DOHH2 (cell line): ENCODE results near the gene VSIR.

ENCODE experiments used
- EZH2phosphoT487 ChIP-seq: fragments of 200-600 bp; sonication (generic); IDR thresholded peaks from 2 replicates; pipeline ENCODE4 v1.6.1; 2017; ENCODE audit warnings: borderline replicate concordance, mild to moderate bottlenecking, antibody characterized with exemption, low read length, moderate library complexity, mixed read lengths
- TF ChIP-seq, protein P1 (sequence below): fragments of 200-600 bp; sonication (generic); IDR thresholded peaks from one replicate; pipeline ENCODE4 v1.5.1; 2014; ENCODE audit warnings: antibody characterized with exemption, mild to moderate bottlenecking, low read depth, low read length; ENCODE audit not compliant: poor library complexity, severe bottlenecking

DNA sequence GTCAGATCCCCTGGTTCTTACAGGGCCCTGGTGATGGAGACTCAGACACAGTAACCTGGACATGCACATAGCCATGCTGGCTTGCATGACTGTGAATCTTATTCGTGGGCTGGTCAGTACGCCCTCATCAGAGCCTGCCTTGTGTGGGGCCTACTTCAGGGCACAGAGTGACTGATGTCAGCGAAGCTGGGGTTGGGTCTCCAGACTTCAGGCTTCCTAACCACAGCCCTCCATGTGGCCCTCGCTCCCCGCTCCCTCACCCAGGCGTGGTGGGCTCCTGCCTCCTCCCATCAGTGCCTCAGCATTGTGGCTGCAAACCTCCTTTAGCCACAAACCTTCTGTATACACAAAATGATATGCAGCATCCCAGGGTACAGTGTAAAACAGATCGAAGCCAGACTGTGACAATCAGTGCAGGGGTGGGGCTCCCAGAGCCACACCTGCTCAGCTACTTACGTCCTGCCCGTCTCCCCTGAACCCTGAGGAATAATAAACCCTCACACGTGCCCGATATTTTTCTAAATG, 46.7 kb downstream of the VSIR start:
- TF ChIP-seq, protein P1, sequence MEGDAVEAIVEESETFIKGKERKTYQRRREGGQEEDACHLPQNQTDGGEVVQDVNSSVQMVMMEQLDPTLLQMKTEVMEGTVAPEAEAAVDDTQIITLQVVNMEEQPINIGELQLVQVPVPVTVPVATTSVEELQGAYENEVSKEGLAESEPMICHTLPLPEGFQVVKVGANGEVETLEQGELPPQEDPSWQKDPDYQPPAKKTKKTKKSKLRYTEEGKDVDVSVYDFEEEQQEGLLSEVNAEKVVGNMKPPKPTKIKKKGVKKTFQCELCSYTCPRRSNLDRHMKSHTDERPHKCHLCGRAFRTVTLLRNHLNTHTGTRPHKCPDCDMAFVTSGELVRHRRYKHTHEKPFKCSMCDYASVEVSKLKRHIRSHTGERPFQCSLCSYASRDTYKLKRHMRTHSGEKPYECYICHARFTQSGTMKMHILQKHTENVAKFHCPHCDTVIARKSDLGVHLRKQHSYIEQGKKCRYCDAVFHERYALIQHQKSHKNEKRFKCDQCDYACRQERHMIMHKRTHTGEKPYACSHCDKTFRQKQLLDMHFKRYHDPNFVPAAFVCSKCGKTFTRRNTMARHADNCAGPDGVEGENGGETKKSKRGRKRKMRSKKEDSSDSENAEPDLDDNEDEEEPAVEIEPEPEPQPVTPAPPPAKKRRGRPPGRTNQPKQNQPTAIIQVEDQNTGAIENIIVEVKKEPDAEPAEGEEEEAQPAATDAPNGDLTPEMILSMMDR: no peak
- no peak for TF ChIP-seq EZH2phosphoT487
